SK-N-SH (cell line): Measurements from ENCODE around the gene GSTO2. TPM values are rescaled to one million over a fixed set of nuclear protein-coding genes. Genes with fewer than 3 reads are reported as not detected.

Source experiments
- CTCF ChIA-PET: fragments of 300-600, 350-600 bp; formaldehyde crosslinking; extraction: SDS; loops from one replicate; lab custom pipeline; 2021; lab: Yijun Ruan, JAX
- POLR2A ChIA-PET: fragments of 350-600 bp; sonication (Branson Sonifier 250); formaldehyde crosslinking; extraction: SDS; loops from one replicate; lab custom pipeline; 2020; ENCODE audit warnings: antibody characterized with exemption, inconsistent platforms; lab: Yijun Ruan, JAX
- DNase-seq: peaks from one replicate; pipeline ENCODE4 v3.0.0; 2012
- H2AFZ ChIP-seq: fragments of 200-600 bp; sonication (generic); 2 replicates; pipeline ENCODE4 v1.8.1; 2016; ENCODE audit warnings: antibody characterized with exemption, mild to moderate bottlenecking, low read depth
- H3F3A ChIP-seq: fragments of 200-600 bp; sonication (generic); replicated peaks from 2 replicates; pipeline ENCODE3; 2016; ENCODE audit warnings: antibody characterized with exemption, mild to moderate bottlenecking; ENCODE audit not compliant: insufficient read depth
- H3K27ac ChIP-seq, 2 experiments: fragments of 200-500 bp in 1 of 2; fragments of 200-600 bp in 1 of 2; sonication (Bioruptor generic) in 1 of 2; sonication (generic), shearing (Covaris generic) in 1 of 2; 2 replicates each; pipeline versions ENCODE4 v1.5.1 to v1.6.1; 2014 to 2016; ENCODE audit warnings: low read depth in 2 of 2, inconsistent platforms in 1 of 2, low read length in 1 of 2, mild to moderate bottlenecking in 1 of 2, mixed read lengths in 1 of 2
- H3K27me3 ChIP-seq: fragments of 200-600 bp; sonication (generic), shearing (Covaris generic); 2 replicates; pipeline ENCODE4 v1.6.1; 2016; ENCODE audit warnings: mixed run types; ENCODE audit not compliant: insufficient read depth
- H3K36me3 ChIP-seq, 2 experiments: fragments of 200-500 bp in 1 of 2; fragments of 200-600 bp in 1 of 2; sonication (Bioruptor generic) in 1 of 2; sonication (generic) in 1 of 2; replicated peaks in 1 of 2; 2 replicates each; pipeline versions ENCODE3 to v1.5.1; 2014 to 2016; ENCODE audit warnings: low read length in 1 of 2, mild to moderate bottlenecking in 1 of 2; ENCODE audit not compliant: insufficient read depth in 2 of 2, control insufficient read depth in 1 of 2
- H3K4me1 ChIP-seq, 2 experiments: fragments of 200-500 bp in 1 of 2; fragments of 200-600 bp in 1 of 2; sonication (Bioruptor generic) in 1 of 2; sonication (generic), shearing (Covaris generic) in 1 of 2; 2 replicates each; pipeline versions ENCODE4 v1.5.1 to v1.6.1; 2014 to 2016; ENCODE audit warnings: low read depth in 1 of 2, low read length in 1 of 2, mixed run types in 1 of 2; ENCODE audit not compliant: insufficient read depth in 2 of 2, control insufficient read depth in 1 of 2
- H3K4me2 ChIP-seq: fragments of 200-600 bp; sonication (generic), shearing (Covaris generic); 2 replicates; pipeline ENCODE4 v1.6.1; 2017; ENCODE audit warnings: mixed run types
- H3K4me3 ChIP-seq, 2 experiments: fragments of 200-500 bp in 1 of 2; fragments of 200-600 bp in 1 of 2; sonication (Bioruptor generic) in 1 of 2; sonication (generic), shearing (Covaris generic) in 1 of 2; 2 replicates each; pipeline versions ENCODE4 v1.5.1 to v1.8.1; 2014 to 2016; ENCODE audit warnings: low read depth in 2 of 2, inconsistent platforms in 1 of 2, low read length in 1 of 2, mild to moderate bottlenecking in 1 of 2, mixed read lengths in 1 of 2, moderate library complexity in 1 of 2
- H3K79me2 ChIP-seq: fragments of 200-600 bp; sonication (generic); 2 replicates; pipeline ENCODE4 v1.8.1; 2017; ENCODE audit warnings: mild to moderate bottlenecking; ENCODE audit not compliant: insufficient read depth
- H3K9ac ChIP-seq: fragments of 200-600 bp; sonication (generic); 2 replicates; pipeline ENCODE4 v1.6.1; 2017; ENCODE audit warnings: mixed run types
- H3K9me2 ChIP-seq: fragments of 200-600 bp; sonication (generic); 2 replicates; pipeline ENCODE4 v1.6.1; 2017; ENCODE audit warnings: mixed run types
- H3K9me3 ChIP-seq: fragments of 200-600 bp; sonication (generic); 2 replicates; pipeline ENCODE4 v1.6.1; 2017; ENCODE audit warnings: mixed run types, mild to moderate bottlenecking, moderate library complexity
- H4K20me1 ChIP-seq: fragments of 200-600 bp; sonication (generic); 2 replicates; pipeline ENCODE4 v1.6.1; 2017; ENCODE audit warnings: mild to moderate bottlenecking, mixed run types; ENCODE audit not compliant: insufficient read depth
- ELF1 ChIP-seq: IDR thresholded peaks from 2 replicates; pipeline ENCODE4 v1.4.0; 2012
- EP300 ChIP-seq, 2 experiments: IDR thresholded peaks; 2 replicates each; pipeline versions ENCODE4 v1.4.0 to v1.6.1; 2012; ENCODE audit warnings: borderline replicate concordance in 1 of 2, low read depth in 1 of 2, low read length in 1 of 2
- MXI1 ChIP-seq: IDR thresholded peaks from 2 replicates; pipeline ENCODE4 v1.6.1; 2012; ENCODE audit warnings: mild to moderate bottlenecking, low read depth, low read length, improper control_type of control experiment
- PBX3 ChIP-seq: IDR thresholded peaks from 2 replicates; pipeline ENCODE4; 2012
- POLR2AphosphoS5 ChIP-seq: IDR thresholded peaks from 2 replicates; pipeline ENCODE4 v1.6.1; 2012; ENCODE audit warnings: low read depth, low read length
- RFX5 ChIP-seq: IDR thresholded peaks from 2 replicates; pipeline ENCODE4 v1.6.1; 2012; ENCODE audit warnings: mild to moderate bottlenecking, improper control_type of control experiment, low read length
- RXRA ChIP-seq: IDR thresholded peaks from 2 replicates; pipeline ENCODE4 v1.4.0; 2012; ENCODE audit warnings: low read depth, mild to moderate bottlenecking, borderline replicate concordance
- SIN3A ChIP-seq: IDR thresholded peaks from 2 replicates; pipeline ENCODE4 v1.6.1; 2012; ENCODE audit warnings: low read depth, mild to moderate bottlenecking, low read length, moderate library complexity, borderline replicate concordance
- TAF1 ChIP-seq: IDR thresholded peaks from 2 replicates; pipeline ENCODE4 v1.6.1; 2012; ENCODE audit warnings: low read depth, mild to moderate bottlenecking, low read length, moderate library complexity, borderline replicate concordance
- YY1 ChIP-seq: IDR thresholded peaks from 2 replicates; pipeline ENCODE4 v1.4.0; 2012; ENCODE audit warnings: low read depth, mild to moderate bottlenecking
- WGBS: methylation state at CpG from one replicate; pipeline ENCODE4 v1.1.6; 2017; ENCODE audit warnings: low lambda C conversion rate; 5-methylcytosine and 5-hydroxymethylcytosine counted together
- polyA plus RNA-seq, 3 experiments: library from polyadenylated mRNA; depleted of rRNA; stranded (reverse); fragments of >200 nt; gene quantifications; 2 replicates each; pipeline ENCODE4 v1.2.3, GENCODE V29; 2012
- TF ChIP-seq, protein P1 (sequence below): IDR thresholded peaks from 2 replicates; pipeline ENCODE4 v1.4.0; 2012; ENCODE audit warnings: low read depth, borderline replicate concordance

The GSTO2 gene
- polyA plus RNA-seq, 1 of the 3 experiments (the other 2 are of a cell fraction) = 0.49 TPM

- no peak overlapping the region for H3K4me2 ChIP-seq
- H3K9ac ChIP-seq = no peak overlapping the region
- ChIA-PET CTCF (interaction anchor here (2.4 kb wide), 1 partner anchor 30 kb away, joined by 8 read pairs; no protein-coding TSS in a partner anchor), POLR2A (no interaction called here)
- no peak for TF ChIP-seq SIN3A
- TF ChIP-seq YY1 = no peak
- 0 out of 2 replicates have a peak, but pooled peaks have one; percentile 5 for TF ChIP-seq POLR2AphosphoS5
- H3K4me3 ChIP-seq = no peak overlapping the region
- no peaks in the 10 kb centered on the region for H3K27me3 ChIP-seq
- no peak for DNase-seq
- no peak overlapping the region for H2AFZ ChIP-seq
- peaks cover 87 to 91% of the 10 kb centered on the region in 2 experiments for H3K36me3 ChIP-seq
- 85% methylated on average over 5 of the region's 5 CpGs for WGBS
- no peaks in the 10 kb centered on the region for H3K9me3 ChIP-seq
- H3K4me1 ChIP-seq = peaks cover 6 to 27% of the 10 kb centered on the region in 2 experiments
- H3K27ac ChIP-seq = peak overlapping the region; percentile 3 to 93; a peak in 2 of 4 replicates
- H3F3A ChIP-seq = peaks cover 53% of the 10 kb centered on the region
- no peaks in the 10 kb centered on the region for H3K9me2 ChIP-seq
- peaks cover 14% of the 10 kb centered on the region for H4K20me1 ChIP-seq
- peaks cover 88% of the 10 kb centered on the region for H3K79me2 ChIP-seq
These were observed 6.9 kb upstream of the GSTO2 start for GRCh38 chr10:104262055-104262454.

- ChIA-PET CTCF (interaction anchor here (2.2 kb wide), 1 partner anchor 9 kb away, joined by 8 read pairs; no protein-coding TSS in a partner anchor), POLR2A (no interaction called here)
- Histone ChIP-seq H3F3A (peaks cover 38% of the 10 kb centered on the region), H3K27me3 (no peaks in the 10 kb centered on the region), H3K79me2 (peaks cover 75% of the 10 kb centered on the region), H3K27ac (no peak overlapping the region), H3K36me3 (peaks cover 70 to 79% of the 10 kb centered on the region in 2 experiments), H3K9ac (no peak overlapping the region), H3K4me2 (no peak overlapping the region), H3K9me3 (no peaks in the 10 kb centered on the region), H3K4me3 (no peak overlapping the region), H2AFZ (no peak overlapping the region), H3K4me1 (peaks cover 17% of the 10 kb centered on the region in 2 experiments; a peak in 3 of 4 replicates), H3K9me2 (no peaks in the 10 kb centered on the region), H4K20me1 (peaks cover 10% of the 10 kb centered on the region)
- 96% methylated on average over 5 of the region's 5 CpGs for WGBS
- DNase-seq = no peak
- TF ChIP-seq, protein P1, sequence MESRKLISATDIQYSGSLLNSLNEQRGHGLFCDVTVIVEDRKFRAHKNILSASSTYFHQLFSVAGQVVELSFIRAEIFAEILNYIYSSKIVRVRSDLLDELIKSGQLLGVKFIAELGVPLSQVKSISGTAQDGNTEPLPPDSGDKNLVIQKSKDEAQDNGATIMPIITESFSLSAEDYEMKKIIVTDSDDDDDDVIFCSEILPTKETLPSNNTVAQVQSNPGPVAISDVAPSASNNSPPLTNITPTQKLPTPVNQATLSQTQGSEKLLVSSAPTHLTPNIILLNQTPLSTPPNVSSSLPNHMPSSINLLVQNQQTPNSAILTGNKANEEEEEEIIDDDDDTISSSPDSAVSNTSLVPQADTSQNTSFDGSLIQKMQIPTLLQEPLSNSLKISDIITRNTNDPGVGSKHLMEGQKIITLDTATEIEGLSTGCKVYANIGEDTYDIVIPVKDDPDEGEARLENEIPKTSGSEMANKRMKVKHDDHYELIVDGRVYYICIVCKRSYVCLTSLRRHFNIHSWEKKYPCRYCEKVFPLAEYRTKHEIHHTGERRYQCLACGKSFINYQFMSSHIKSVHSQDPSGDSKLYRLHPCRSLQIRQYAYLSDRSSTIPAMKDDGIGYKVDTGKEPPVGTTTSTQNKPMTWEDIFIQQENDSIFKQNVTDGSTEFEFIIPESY = no peak
- no peak for TF ChIP-seq TAF1
- TF ChIP-seq YY1 = no peak
- TF ChIP-seq PBX3 = no peak
- TF ChIP-seq ELF1 = no peak
- no peak for TF ChIP-seq RFX5
- TF ChIP-seq RXRA = no peak
- TF ChIP-seq EP300 (IDR thresholded peaks at IDR 0.05; ENCODE audit: borderline replicate concordance in 1 of 2, low read depth in 1 of 2, low read length in 1 of 2) = no peak
- no peak for TF ChIP-seq MXI1
These were observed 4.2 kb upstream of the GSTO2 start for GRCh38 chr10:104264783-104265182.
